Duodenal mucosa (tissue), 2 donors: ENCODE measurements around the gene USF1.

ENCODE experiments used
- H3K27ac ChIP-seq: one replicate; pipeline ENCODE4 v1.7.0; 2013; ENCODE audit warnings: low read depth, low read length
- H3K27me3 ChIP-seq, 2 donors: one replicate each; pipeline ENCODE4 v1.7.0; 2013; ENCODE audit warnings: low read length in 2 of 2, control low read depth in 1 of 2; ENCODE audit not compliant: insufficient read depth in 2 of 2, control insufficient read depth in 1 of 2
- H3K36me3 ChIP-seq, 2 donors: one replicate each; pipeline ENCODE4 v1.7.0; 2013; ENCODE audit warnings: low read length in 2 of 2, control low read depth in 1 of 2; ENCODE audit not compliant: insufficient read depth in 2 of 2, control insufficient read depth in 1 of 2
- H3K4me1 ChIP-seq, 2 donors: one replicate each; pipeline ENCODE4 v1.7.0; 2013; ENCODE audit warnings: low read length in 2 of 2, control low read depth in 1 of 2; ENCODE audit not compliant: insufficient read depth in 2 of 2, control insufficient read depth in 1 of 2
- H3K4me3 ChIP-seq, 2 donors: one replicate each; pipeline ENCODE4 v1.7.0; 2013; ENCODE audit warnings: low read length in 2 of 2, low read depth in 1 of 2
- H3K9ac ChIP-seq, 2 donors: one replicate each; pipeline ENCODE4 v1.7.0; 2013; ENCODE audit warnings: low read length in 2 of 2, low read depth in 1 of 2
- H3K9me3 ChIP-seq, 2 donors: one replicate each; pipeline ENCODE4 v1.7.0; 2013; ENCODE audit warnings: low read length in 2 of 2, control low read depth in 1 of 2; ENCODE audit not compliant: control insufficient read depth in 1 of 2

The USF1 gene

GRCh38 chr1:161051219-161051618, 5.4 kb upstream of the USF1 start:
- peaks cover 0 to 45% of the 10 kb centered on the region in 2 donors for H3K36me3 ChIP-seq
- H3K9ac ChIP-seq: no peak overlapping the region
- no peaks in the 10 kb centered on the region for H3K27me3 ChIP-seq
- no peaks in the 10 kb centered on the region for H3K9me3 ChIP-seq
- H3K4me1 ChIP-seq: peaks cover 0 to 12% of the 10 kb centered on the region in 2 donors
- no peak overlapping the region for H3K4me3 ChIP-seq
- H3K27ac ChIP-seq: no peak overlapping the region

GRCh38 chr1:161048949-161049722, 3.4 kb upstream of the USF1 start:
- no peaks in the 10 kb centered on the region for H3K27me3 ChIP-seq
- no peaks in the 10 kb centered on the region for H3K9me3 ChIP-seq
- H3K4me1 ChIP-seq: peaks cover 2 to 17% of the 10 kb centered on the region in 2 donors
- H3K4me3 ChIP-seq: no peak overlapping the region
- H3K27ac ChIP-seq: no peak overlapping the region
- peaks cover 0 to 34% of the 10 kb centered on the region in 2 donors for H3K36me3 ChIP-seq
- H3K9ac ChIP-seq: no peak overlapping the region

DNA sequence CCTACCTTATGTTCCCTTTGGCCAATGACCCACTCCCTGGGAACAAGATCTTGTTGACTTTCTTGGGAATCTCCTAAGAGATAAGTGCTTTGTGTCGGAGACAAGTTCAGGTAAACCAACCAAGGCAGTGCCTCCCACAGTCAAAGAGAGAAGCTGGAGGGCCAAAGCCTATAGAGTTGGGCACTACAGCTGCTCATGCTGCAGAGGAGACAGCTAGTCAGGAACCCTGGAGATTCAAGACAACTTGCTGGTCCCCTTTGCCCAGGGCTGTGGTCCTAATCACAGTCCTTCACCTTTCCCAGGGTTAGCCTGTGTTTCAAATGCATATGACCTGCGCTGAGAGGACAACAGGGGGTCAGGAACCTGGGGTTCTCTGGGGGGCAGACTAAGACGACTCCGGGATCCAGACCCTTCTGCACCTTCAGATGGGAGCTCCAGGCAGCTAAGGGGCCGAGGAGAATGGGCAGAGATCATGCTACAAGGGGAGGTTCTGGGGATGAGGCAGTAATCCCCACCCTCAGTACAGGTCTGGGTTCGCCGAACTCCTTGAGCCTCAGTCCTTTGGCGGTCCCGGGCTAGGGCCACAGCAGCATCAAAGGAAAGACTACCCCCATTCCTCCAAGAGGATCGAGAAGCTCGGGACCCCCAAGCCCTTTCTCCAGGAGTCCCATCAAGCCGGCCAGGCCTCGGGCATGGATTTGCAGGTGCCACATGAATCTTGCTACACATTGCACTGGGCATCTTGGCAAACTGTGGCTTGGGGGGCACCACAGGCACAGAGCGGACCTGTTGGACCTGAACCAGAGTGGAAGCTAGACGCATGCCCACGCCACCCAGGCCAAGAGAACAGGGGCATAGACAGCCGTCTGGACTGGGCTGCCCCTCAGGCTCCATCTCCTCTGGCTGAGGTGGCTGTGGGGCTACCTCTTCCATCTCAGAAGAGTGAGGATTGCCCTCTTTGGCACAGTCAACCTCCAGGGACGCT, 2.0 kb upstream of the USF1 start:
- Histone ChIP-seq H3K36me3 (peaks cover 5 to 34% of the 10 kb centered on the region in 2 donors), H3K27ac (no peak overlapping the region), H3K9me3 (no peaks in the 10 kb centered on the region), H3K27me3 (no peaks in the 10 kb centered on the region), H3K4me3 (no peak overlapping the region), H3K4me1 (peaks cover 4 to 19% of the 10 kb centered on the region in 2 donors), H3K9ac (no peak overlapping the region)

DNA sequence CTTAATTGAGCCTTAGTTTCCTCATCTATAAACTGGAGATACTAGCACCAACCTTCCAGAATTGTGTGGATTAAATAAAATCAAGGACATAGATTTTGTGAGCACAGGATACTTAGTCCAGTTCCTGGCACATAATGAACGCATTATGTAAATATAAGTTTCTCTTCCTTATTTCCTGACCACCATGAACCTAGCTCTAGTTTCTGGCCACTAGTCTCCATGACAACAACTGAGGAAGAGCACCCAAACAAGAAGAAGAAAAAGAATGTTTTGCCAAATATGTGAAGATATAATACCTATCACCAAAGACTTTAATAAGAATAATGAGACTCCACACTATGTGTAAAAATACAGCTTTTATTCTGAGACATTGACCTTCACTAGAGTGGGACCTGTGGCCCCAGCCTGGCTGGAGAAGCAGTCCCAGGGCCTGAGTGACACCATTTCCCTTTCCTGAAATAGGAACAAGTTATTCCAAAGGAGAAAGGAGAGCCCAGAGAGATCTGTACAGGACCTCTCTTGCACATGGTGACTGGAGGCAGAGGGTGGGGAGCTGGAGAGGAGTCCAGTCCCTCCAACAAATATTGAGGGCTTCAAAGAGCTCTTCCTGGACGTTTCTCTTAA, 940 bp upstream of the USF1 start:
- H3K4me3 ChIP-seq: peak overlapping the region; percentile 81 to 96
- H3K4me1 ChIP-seq: peaks cover 4 to 19% of the 10 kb centered on the region in 2 donors
- H3K27ac ChIP-seq: peak overlapping the region; percentile 91
- peak overlapping the region; percentile 75 to 89 for H3K9ac ChIP-seq
- peaks cover 14 to 36% of the 10 kb centered on the region in 2 donors for H3K36me3 ChIP-seq
- no peaks in the 10 kb centered on the region for H3K9me3 ChIP-seq
- H3K27me3 ChIP-seq: no peaks in the 10 kb centered on the region

GRCh38 chr1:161044908-161045735, 655 bp downstream of the USF1 start:
- no peaks in the 10 kb centered on the region for H3K9me3 ChIP-seq
- peak overlapping the region; percentile 91 for H3K27ac ChIP-seq
- H3K36me3 ChIP-seq: peaks cover 23 to 47% of the 10 kb centered on the region in 2 donors
- H3K9ac ChIP-seq: peak overlapping the region; percentile 89 to 96
- H3K27me3 ChIP-seq: no peaks in the 10 kb centered on the region
- H3K4me3 ChIP-seq: peak overlapping the region; percentile 81 to 96
- H3K4me1 ChIP-seq: peaks cover 5 to 12% of the 10 kb centered on the region in 2 donors

- H3K36me3 ChIP-seq: peaks cover 29 to 50% of the 10 kb centered on the region in 2 donors
- H3K27me3 ChIP-seq: no peaks in the 10 kb centered on the region
- peak overlapping the region; percentile 23 for H3K27ac ChIP-seq
- peak overlapping the region; percentile 89 to 96 for H3K9ac ChIP-seq
- peak overlapping the region; percentile 81 to 96 for H3K4me3 ChIP-seq
- H3K4me1 ChIP-seq: peaks cover 11 to 16% of the 10 kb centered on the region in 2 donors
- H3K9me3 ChIP-seq: no peaks in the 10 kb centered on the region
These were observed 1.3 kb downstream of the USF1 start for GRCh38 chr1:161044535-161044907.

GRCh38 chr1:161039546-161039945, 6.2 kb downstream of the USF1 start:
- H3K9me3 ChIP-seq: no peaks in the 10 kb centered on the region
- H3K27me3 ChIP-seq: no peaks in the 10 kb centered on the region
- H3K9ac ChIP-seq: peak overlapping the region in 1 of 2 donors; percentile 30
- peaks cover 15 to 32% of the 10 kb centered on the region in 2 donors for H3K4me1 ChIP-seq
- no peak overlapping the region for H3K27ac ChIP-seq
- peak overlapping the region in 1 of 2 donors; percentile 77 for H3K4me3 ChIP-seq
- peaks cover 33 to 41% of the 10 kb centered on the region in 2 donors for H3K36me3 ChIP-seq

GRCh38 chr1:161039154-161039545, 6.6 kb downstream of the USF1 start:
- H3K9me3 ChIP-seq: no peaks in the 10 kb centered on the region
- no peaks in the 10 kb centered on the region for H3K27me3 ChIP-seq
- peak overlapping the region; percentile 77 to 91 for H3K4me3 ChIP-seq
- H3K4me1 ChIP-seq: peaks cover 13 to 29% of the 10 kb centered on the region in 2 donors
- peak overlapping the region; percentile 68 to 85 for H3K9ac ChIP-seq
- H3K36me3 ChIP-seq: peaks cover 33 to 41% of the 10 kb centered on the region in 2 donors
- no peak overlapping the region for H3K27ac ChIP-seq

DNA sequence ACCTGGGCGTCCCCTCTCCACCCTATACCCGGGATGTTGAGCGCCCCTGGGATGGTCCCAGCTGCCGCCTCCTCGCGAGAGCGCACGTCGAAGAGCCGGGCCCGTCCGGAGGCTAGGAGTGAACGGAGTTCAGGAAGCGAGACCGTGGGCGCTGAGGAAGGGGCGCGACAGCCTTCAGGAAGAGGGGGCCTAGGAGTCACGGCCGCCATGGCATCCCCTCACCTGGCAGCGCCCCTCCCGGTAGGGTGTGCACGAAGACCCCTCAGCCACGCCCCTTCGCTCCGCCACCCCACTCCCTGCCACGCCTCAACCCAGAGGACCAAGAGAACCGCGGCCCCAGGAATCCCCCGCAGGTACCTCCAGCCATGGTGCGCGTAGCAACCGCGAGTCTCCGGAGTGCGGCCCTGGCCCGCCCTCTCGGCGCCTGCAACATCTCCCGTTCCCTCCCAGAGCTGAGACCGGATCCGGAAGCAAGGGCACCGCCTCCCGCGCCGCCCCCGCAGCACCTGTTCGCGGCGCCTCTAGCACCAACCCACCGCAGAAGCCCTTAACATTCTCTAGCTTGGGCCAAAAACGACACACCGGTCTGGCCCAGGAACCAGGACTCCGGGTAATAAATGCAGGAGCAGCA, 7.1 kb downstream of the USF1 start, which contains the start of gene TSTD1:
TSS of gene TSTD1 (minus strand) at position 442 of the 631 bp plus-strand sequence. CDS start at position 367, 75 bp downstream.
- Histone ChIP-seq H3K4me1 (peaks cover 11 to 27% of the 10 kb centered on the region in 2 donors), H3K9me3 (no peaks in the 10 kb centered on the region), H3K36me3 (peaks cover 33 to 41% of the 10 kb centered on the region in 2 donors), H3K27ac (peak within 1 kb of the TSS; percentile 71), H3K9ac (peak within 1 kb of the TSS; percentile 68 to 85), H3K27me3 (no peaks in the 10 kb centered on the region), H3K4me3 (peak within 1 kb of the TSS; percentile 77 to 91)
